Measurements from ENCODE around the gene S1PR3. TPM values are rescaled to one million over a fixed set of nuclear protein-coding genes. Genes with fewer than 3 reads are reported as not detected.

S1PR3 gene
- total RNA-seq, 4 donors from 2014 or later, result 5.6 to 8.1 (median 6.0) TPM

GRCh38 chr9:89032661-89033060 lies 41.4 kb downstream of the S1PR3 start:
- no peak for DNase-seq
- WGBS, 2 donors, result 77 to 78% methylated on average over 5 of the region's 5 CpGs
- Histone ChIP-seq H3K9me3 (no peaks in the 10 kb centered on the region), H3K4me1 (no peaks in the 10 kb centered on the region), H3K27me3 (no peaks in the 10 kb centered on the region), H3K4me3 (replicated peaks in 1 of 3) (no peak overlapping the region), H3K27ac (no peak overlapping the region), H3K36me3 (no peaks in the 10 kb centered on the region)
- intact Hi-C loops (cut with DNase I), result no loop called here
- TF ChIP-seq CTCF (IDR thresholded peaks at IDR 0.05), result no peak
- TF ChIP-seq POLR2A (IDR thresholded peaks at IDR 0.05), result no peak

- WGBS, 2 donors, result 67 to 71% methylated on average over 8 of the region's 8 CpGs
- Histone ChIP-seq H3K36me3 (no peaks in the 10 kb centered on the region), H3K4me1 (peaks cover 0 to 11% of the 10 kb centered on the region in 2 donors), H3K27ac (no peak overlapping the region), H3K4me3 (replicated peaks in 1 of 3) (no peak overlapping the region), H3K27me3 (no peaks in the 10 kb centered on the region), H3K9me3 (no peaks in the 10 kb centered on the region)
- DNase-seq, result no peak
- intact Hi-C loops (cut with DNase I), result no loop called here
- TF ChIP-seq CTCF (IDR thresholded peaks at IDR 0.05), result no peak
- no peak for TF ChIP-seq POLR2A (IDR thresholded peaks at IDR 0.05)
These were observed 45.1 kb downstream of the S1PR3 start for GRCh38 chr9:89036383-89036782.

- intact Hi-C loops (cut with DNase I), result no loop called here
- Histone ChIP-seq H3K27me3 (no peaks in the 10 kb centered on the region), H3K9me3 (no peaks in the 10 kb centered on the region), H3K36me3 (no peaks in the 10 kb centered on the region), H3K4me1 (peaks cover 0 to 11% of the 10 kb centered on the region in 2 donors), H3K4me3 (replicated peaks in 1 of 3) (no peak overlapping the region), H3K27ac (no peak overlapping the region)
- TF ChIP-seq POLR2A (IDR thresholded peaks at IDR 0.05), result no peak
- TF ChIP-seq CTCF (IDR thresholded peaks at IDR 0.05), result no peak
- DNase-seq, result no peak
- 80 to 83% methylated on average over 3 of the region's 3 CpGs for WGBS, 2 donors
These were observed 45.6 kb downstream of the S1PR3 start for GRCh38 chr9:89036891-89037290.

- H3K4me1 ChIP-seq, result peaks cover 2 to 13% of the 10 kb centered on the region in 2 donors
- 81 to 86% methylated on average over 4 of the region's 4 CpGs for WGBS, 2 donors
- intact Hi-C loops (cut with DNase I), result no loop called here
- no peaks in the 10 kb centered on the region for H3K27me3 ChIP-seq
- no peaks in the 10 kb centered on the region for H3K9me3 ChIP-seq
- TF ChIP-seq POLR2A (IDR thresholded peaks at IDR 0.05) (no peak), CTCF (IDR thresholded peaks at IDR 0.05) (no peak)
- no peak overlapping the region for H3K27ac ChIP-seq
- no peak overlapping the region for H3K4me3 ChIP-seq (replicated peaks in 1 of 3)
- no peak for DNase-seq
- no peaks in the 10 kb centered on the region for H3K36me3 ChIP-seq
These were observed 46.1 kb downstream of the S1PR3 start for GRCh38 chr9:89037346-89037745.

GRCh38 chr9:89037891-89038290 lies 46.6 kb downstream of the S1PR3 start:
- WGBS, 2 donors, result 97 to 98% methylated on average over 9 of the region's 9 CpGs
- TF ChIP-seq POLR2A (IDR thresholded peaks at IDR 0.05) (no peak), CTCF (IDR thresholded peaks at IDR 0.05) (no peak)
- Histone ChIP-seq H3K4me1 (peaks cover 7 to 18% of the 10 kb centered on the region in 2 donors), H3K9me3 (no peaks in the 10 kb centered on the region), H3K27me3 (no peaks in the 10 kb centered on the region), H3K27ac (no peak overlapping the region), H3K4me3 (replicated peaks in 1 of 3) (no peak overlapping the region), H3K36me3 (no peaks in the 10 kb centered on the region)
- no peak for DNase-seq
- intact Hi-C loops (cut with DNase I), result no loop called here

All from thyroid gland (tissue), 4 donors.